ENCODE results near the gene GNA12. TPM values are rescaled to one million over a fixed set of nuclear protein-coding genes. Genes with fewer than 3 reads are reported as not detected.

GNA12 gene
- total RNA-seq, 1 donor from 2014 or later = 68.6 TPM

- no peaks in the 10 kb centered on the region for H3K9me3 Mint-ChIP-seq (ENCODE audit: low read depth)
- no peaks in the 10 kb centered on the region for H3K27me3 Mint-ChIP-seq
- DNase-seq (ENCODE audit: low spot score, unreplicated experiment) = peak; percentile 60
- H3K36me3 Mint-ChIP-seq (ENCODE audit: insufficient read depth) = no peaks in the 10 kb centered on the region
- TF ChIP-seq CTCF (IDR thresholded peaks at IDR 0.05; ENCODE audit: unreplicated experiment) = peak; percentile 95
- no peak overlapping the region for H3K4me3 Mint-ChIP-seq (ENCODE audit: low read depth)
- peaks cover 14% of the 10 kb centered on the region for H3K4me1 Mint-ChIP-seq (ENCODE audit: low read depth)
- H3K27ac Mint-ChIP-seq = no peak overlapping the region
Measured at GRCh38 chr7:2864999-2865670, 21.0 kb upstream of the GNA12 start.

GRCh38 chr7:2864204-2864985, 20.3 kb upstream of the GNA12 start:
- Mint-ChIP-seq H3K36me3 (ENCODE audit: insufficient read depth) (no peaks in the 10 kb centered on the region), H3K4me3 (ENCODE audit: low read depth) (no peak overlapping the region), H3K27ac (peak overlapping the region; percentile 67), H3K27me3 (no peaks in the 10 kb centered on the region), H3K4me1 (ENCODE audit: low read depth) (peaks cover 17% of the 10 kb centered on the region), H3K9me3 (ENCODE audit: low read depth) (no peaks in the 10 kb centered on the region)
- TF ChIP-seq CTCF (IDR thresholded peaks at IDR 0.05; ENCODE audit: unreplicated experiment) = no peak
- DNase-seq (ENCODE audit: low spot score, unreplicated experiment) = no peak

DNA sequence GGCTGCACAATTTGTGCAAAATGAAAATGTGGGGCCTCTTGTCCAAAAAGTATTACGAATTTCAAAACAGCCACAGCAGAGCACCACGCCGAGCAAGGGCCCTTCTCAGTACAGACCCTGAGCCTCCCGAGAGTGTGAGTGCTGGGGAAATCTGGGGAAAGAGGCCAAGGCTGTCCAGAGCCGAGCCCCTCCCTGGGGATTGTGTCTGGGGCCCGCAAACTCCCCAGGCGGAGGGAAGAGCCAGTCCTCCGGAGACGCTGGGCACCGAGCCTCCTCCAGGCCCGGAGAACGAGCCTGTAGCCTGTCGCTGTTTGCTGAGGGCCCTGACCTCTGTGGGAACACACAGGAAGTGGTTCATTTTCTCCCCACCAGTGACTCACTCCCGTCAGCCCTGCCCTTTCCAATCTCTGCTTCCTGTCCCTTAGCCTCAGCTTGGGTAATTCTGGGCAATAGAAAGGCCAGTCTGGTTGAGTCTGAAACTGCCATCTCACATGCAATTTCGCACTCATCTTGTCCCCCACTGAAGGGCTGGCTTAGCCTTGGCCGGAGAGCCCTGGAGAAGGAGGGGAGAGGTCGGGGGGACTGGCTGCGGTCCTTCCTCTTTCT, 19.5 kb upstream of the GNA12 start:
- no peak for TF ChIP-seq CTCF (IDR thresholded peaks at IDR 0.05; ENCODE audit: unreplicated experiment)
- no peak overlapping the region for H3K4me3 Mint-ChIP-seq (ENCODE audit: low read depth)
- H3K27me3 Mint-ChIP-seq = no peaks in the 10 kb centered on the region
- H3K36me3 Mint-ChIP-seq (ENCODE audit: insufficient read depth) = no peaks in the 10 kb centered on the region
- DNase-seq (ENCODE audit: low spot score, unreplicated experiment) = no peak
- peak overlapping the region; percentile 67 for H3K27ac Mint-ChIP-seq
- H3K4me1 Mint-ChIP-seq (ENCODE audit: low read depth) = peaks cover 17% of the 10 kb centered on the region
- H3K9me3 Mint-ChIP-seq (ENCODE audit: low read depth) = no peaks in the 10 kb centered on the region

DNA sequence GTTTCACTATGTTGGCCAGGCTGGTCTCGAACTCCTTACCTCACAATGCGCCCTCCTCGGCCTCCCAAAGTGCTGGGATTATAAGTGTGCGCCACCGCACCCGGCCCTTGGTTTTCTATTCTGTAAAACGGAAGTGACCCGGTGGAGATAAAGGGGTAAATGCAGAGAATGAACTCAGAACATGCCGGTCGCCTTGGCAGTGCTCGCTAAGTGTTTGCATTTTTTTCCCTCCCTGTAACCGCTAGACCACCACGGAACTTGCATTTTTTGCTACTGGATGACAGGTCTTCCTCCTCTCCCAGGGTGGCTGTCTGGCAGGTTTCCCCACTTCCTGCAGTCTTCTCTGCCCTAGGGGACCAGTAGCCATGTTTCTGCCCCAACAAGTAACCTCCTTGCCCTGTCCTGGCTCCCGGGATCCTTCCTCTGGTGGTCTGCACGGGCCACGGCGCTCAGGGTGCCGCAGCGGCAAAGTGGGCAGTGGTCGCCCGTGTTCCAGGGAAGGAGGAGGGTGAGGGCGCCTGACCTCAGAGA, 18.8 kb upstream of the GNA12 start:
- no peaks in the 10 kb centered on the region for H3K36me3 Mint-ChIP-seq (ENCODE audit: insufficient read depth)
- peak overlapping the region; percentile 33 for H3K27ac Mint-ChIP-seq
- H3K27me3 Mint-ChIP-seq = no peaks in the 10 kb centered on the region
- TF ChIP-seq CTCF (IDR thresholded peaks at IDR 0.05; ENCODE audit: unreplicated experiment) = no peak
- no peak overlapping the region for H3K4me3 Mint-ChIP-seq (ENCODE audit: low read depth)
- DNase-seq (ENCODE audit: low spot score, unreplicated experiment) = no peak
- peaks cover 20% of the 10 kb centered on the region for H3K4me1 Mint-ChIP-seq (ENCODE audit: low read depth)
- no peaks in the 10 kb centered on the region for H3K9me3 Mint-ChIP-seq (ENCODE audit: low read depth)

GRCh38 chr7:2861509-2861908, 17.4 kb upstream of the GNA12 start:
- Mint-ChIP-seq H3K36me3 (ENCODE audit: insufficient read depth) (no peaks in the 10 kb centered on the region), H3K27ac (no peak overlapping the region), H3K9me3 (ENCODE audit: low read depth) (no peaks in the 10 kb centered on the region), H3K4me3 (ENCODE audit: low read depth) (no peak overlapping the region), H3K4me1 (ENCODE audit: low read depth) (peaks cover 25% of the 10 kb centered on the region), H3K27me3 (no peaks in the 10 kb centered on the region)
- DNase-seq (ENCODE audit: low spot score, unreplicated experiment) = no peak
- TF ChIP-seq CTCF (IDR thresholded peaks at IDR 0.05; ENCODE audit: unreplicated experiment) = no peak

Measured in progenitor cell of endocrine pancreas (in vitro differentiated cells).